ENCODE data around the gene IFNA14.

DNA sequence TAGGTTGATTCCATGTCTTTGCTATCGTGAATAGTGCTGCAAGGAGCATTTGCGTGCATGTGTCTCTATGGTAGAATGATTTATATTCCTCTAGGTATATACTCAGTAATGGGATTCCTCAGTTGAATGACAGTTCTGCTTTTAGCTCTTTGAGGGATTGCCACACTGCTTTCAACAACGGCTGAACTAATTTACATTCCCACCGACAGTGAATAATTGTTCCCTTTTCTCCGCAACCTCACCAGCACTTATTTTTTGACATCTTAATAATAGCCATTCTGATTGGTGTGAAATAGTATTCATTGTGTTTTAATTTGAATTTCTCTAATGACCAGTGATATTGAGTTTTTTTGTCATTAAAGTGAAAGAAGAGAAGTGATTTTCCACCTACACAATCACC is 46.9 kb upstream of the IFNA14 start:
- TF ChIP-seq, protein P1, sequence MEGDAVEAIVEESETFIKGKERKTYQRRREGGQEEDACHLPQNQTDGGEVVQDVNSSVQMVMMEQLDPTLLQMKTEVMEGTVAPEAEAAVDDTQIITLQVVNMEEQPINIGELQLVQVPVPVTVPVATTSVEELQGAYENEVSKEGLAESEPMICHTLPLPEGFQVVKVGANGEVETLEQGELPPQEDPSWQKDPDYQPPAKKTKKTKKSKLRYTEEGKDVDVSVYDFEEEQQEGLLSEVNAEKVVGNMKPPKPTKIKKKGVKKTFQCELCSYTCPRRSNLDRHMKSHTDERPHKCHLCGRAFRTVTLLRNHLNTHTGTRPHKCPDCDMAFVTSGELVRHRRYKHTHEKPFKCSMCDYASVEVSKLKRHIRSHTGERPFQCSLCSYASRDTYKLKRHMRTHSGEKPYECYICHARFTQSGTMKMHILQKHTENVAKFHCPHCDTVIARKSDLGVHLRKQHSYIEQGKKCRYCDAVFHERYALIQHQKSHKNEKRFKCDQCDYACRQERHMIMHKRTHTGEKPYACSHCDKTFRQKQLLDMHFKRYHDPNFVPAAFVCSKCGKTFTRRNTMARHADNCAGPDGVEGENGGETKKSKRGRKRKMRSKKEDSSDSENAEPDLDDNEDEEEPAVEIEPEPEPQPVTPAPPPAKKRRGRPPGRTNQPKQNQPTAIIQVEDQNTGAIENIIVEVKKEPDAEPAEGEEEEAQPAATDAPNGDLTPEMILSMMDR (IDR thresholded peaks at IDR 0.05; ENCODE audit: low read length), result no peak
- TF ChIP-seq EZH2 (IDR thresholded peaks at IDR 0.05; ENCODE audit: borderline replicate concordance, low read length), result no peak

All from OCI-LY1 (cell line).